Stimulated activated memory B cell treated with anti-CD40 and anti-IgM and Interleukin-4, amounts not matched to agents 10 μg/mL and 1 μg/mL and 100 μg/mL, for 72 hours (primary cell): ENCODE data around the gene MAPK8IP2.
"Not testable (repeated sequence)": the region's sequence is repeated elsewhere in the genome, so short reads cannot be mapped to it uniquely, and the experiment has no call there.

Experiments
- ATAC-seq: fragments of 150-1000 bp; cut with Tn5 transposase; 2 replicates; pipeline ENCODE4 v1.10.0; 2021
- H3K27ac Mint-ChIP-seq: one replicate; pipeline ENCODE4 v1.8.0; 2022; ENCODE audit warnings: mild to moderate bottlenecking, mixed read lengths
- H3K27me3 Mint-ChIP-seq: one replicate; pipeline ENCODE4 v1.8.0; 2022; ENCODE audit warnings: mixed read lengths
- H3K36me3 Mint-ChIP-seq: one replicate; pipeline ENCODE4 v1.8.0; 2022; ENCODE audit warnings: mixed read lengths
- H3K4me1 Mint-ChIP-seq: one replicate; pipeline ENCODE4 v1.8.0; 2022; ENCODE audit warnings: mixed read lengths
- H3K4me3 Mint-ChIP-seq: one replicate; pipeline ENCODE4 v1.8.0; 2022; ENCODE audit warnings: mild to moderate bottlenecking, moderate library complexity, mixed read lengths
- H3K9me3 Mint-ChIP-seq: one replicate; pipeline ENCODE4 v1.8.0; 2022; ENCODE audit warnings: mixed read lengths

MAPK8IP2 gene

DNA sequence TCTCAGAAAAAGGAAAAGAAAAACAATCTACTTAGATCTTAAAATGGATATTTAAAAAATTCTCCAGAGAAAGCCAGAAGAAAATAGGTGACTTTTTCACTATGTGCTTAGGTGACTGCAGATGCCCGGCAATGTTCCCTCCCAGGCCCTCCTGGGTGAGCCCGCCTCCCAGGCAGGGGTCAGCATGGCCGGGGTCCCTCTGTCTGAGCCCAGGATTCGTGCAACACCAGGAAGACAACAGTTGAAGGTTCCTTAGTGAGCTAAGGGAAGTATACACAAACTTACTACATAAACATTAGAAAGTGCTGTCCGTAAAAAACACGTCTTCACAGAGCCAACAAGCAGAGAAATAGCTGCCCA is 11.6 kb downstream of the MAPK8IP2 start:
- Mint-ChIP-seq H3K9me3 (no peaks in the 10 kb centered on the region), H3K4me1 (peaks cover 10% of the 10 kb centered on the region), H3K4me3 (no peak overlapping the region), H3K27me3 (peaks cover 64% of the 10 kb centered on the region), H3K36me3 (no peaks in the 10 kb centered on the region), H3K27ac (no peak overlapping the region)
- ATAC-seq, result no peak

DNA sequence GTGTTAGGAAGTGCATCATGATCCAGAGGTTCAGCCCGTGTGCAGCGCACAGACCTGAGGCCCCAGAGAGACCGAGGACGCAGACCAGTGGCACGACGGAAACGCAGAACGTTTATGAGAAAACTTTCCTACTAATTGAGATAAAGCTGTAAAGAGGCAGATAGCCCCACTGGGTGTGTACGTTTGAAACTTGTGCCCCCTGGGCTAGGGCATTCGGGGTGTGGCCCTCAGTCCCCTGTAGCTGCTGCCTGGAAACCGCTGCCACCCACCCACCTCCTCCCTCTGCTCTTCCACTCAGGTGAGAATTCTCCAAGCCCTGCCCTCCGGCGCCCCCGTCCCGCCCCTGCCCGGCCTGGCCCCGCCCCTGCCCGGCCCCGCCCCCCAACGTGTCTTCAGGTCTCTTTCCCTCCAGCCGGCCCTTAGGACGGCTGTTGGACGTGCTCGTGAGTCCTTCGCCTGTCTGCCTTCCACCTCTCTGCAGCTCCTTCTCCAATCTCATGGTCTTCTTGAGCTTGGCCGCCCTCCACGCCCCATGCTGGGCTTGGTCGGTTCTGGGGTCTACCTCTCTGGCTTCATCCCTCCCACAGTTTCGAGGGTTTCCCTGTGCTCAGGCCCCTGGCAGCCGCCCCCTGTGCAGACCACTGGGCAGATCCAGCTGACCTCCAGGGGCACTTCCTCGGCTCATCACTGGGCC is 12.1 kb downstream of the MAPK8IP2 start:
- Mint-ChIP-seq H3K27me3 (peaks cover 58% of the 10 kb centered on the region), H3K4me3 (no peak overlapping the region)
- ATAC-seq, result peak; percentile 42

GRCh38 chr22:50613291-50613981 is 12.8 kb downstream of the MAPK8IP2 start:
- Mint-ChIP-seq H3K27me3 (peaks cover 53% of the 10 kb centered on the region), H3K9me3 (no peaks in the 10 kb centered on the region), H3K27ac (no peak overlapping the region), H3K36me3 (no peaks in the 10 kb centered on the region), H3K4me3 (no peak overlapping the region), H3K4me1 (peaks cover 10% of the 10 kb centered on the region)
- no peak for ATAC-seq

More for the DNA sequence above, 12.1 kb downstream of the MAPK8IP2 start:
- H3K27ac Mint-ChIP-seq, result no peak overlapping the region
- no peaks in the 10 kb centered on the region for H3K36me3 Mint-ChIP-seq
- peaks cover 10% of the 10 kb centered on the region for H3K4me1 Mint-ChIP-seq
- H3K9me3 Mint-ChIP-seq, result no peaks in the 10 kb centered on the region

- not testable (repeated sequence) for H3K27ac Mint-ChIP-seq, ATAC-seq
Observed at GRCh38 chr22:50614296-50614695, 13.7 kb downstream of the MAPK8IP2 start.

GRCh38 chr22:50620593-50621355 is 20.2 kb downstream of the MAPK8IP2 start:
- Mint-ChIP-seq H3K36me3 (no peaks in the 10 kb centered on the region), H3K4me3 (peak overlapping the region; percentile 89), H3K27ac (peak overlapping the region; percentile 94), H3K4me1 (peaks cover 37% of the 10 kb centered on the region), H3K27me3 (no peaks in the 10 kb centered on the region), H3K9me3 (no peaks in the 10 kb centered on the region)
- peak; percentile 84 for ATAC-seq

More at GRCh38 chr22:50614296-50614695, 13.7 kb downstream of the MAPK8IP2 start:
- Mint-ChIP-seq H3K4me1 (peaks cover 10% of the 10 kb centered on the region), H3K27me3 (peaks cover 45% of the 10 kb centered on the region)
- H3K36me3 Mint-ChIP-seq, H3K4me3 Mint-ChIP-seq, H3K9me3 Mint-ChIP-seq: not testable (repeated sequence)

DNA sequence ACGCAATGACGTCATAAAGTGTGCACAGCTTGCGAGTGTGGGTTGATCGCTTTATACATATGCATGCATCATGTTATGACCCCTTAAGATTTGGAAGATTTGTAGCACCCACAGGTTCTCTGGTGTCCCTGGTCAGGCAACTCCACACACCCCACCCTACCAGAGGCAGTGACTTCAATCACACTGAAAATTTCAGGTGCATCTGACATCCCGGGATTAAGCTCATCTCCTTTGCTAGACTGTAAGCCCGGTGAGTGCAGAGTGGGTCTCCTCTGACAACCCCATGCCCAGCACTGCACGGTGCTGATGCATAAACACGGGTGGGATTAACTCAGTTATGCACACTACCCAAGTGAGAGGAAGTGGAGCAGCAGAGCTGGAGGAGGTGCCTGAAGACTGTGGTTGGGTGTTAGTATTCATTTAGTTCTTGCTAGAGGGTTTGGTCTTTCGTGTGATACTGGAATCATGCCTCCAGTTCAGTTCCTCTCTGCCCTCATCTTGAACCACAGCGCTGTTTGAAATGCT is 20.8 kb downstream of the MAPK8IP2 start:
- Mint-ChIP-seq H3K27ac (peak overlapping the region; percentile 94), H3K4me3 (peak overlapping the region; percentile 89), H3K9me3 (no peaks in the 10 kb centered on the region), H3K36me3 (no peaks in the 10 kb centered on the region), H3K4me1 (peaks cover 39% of the 10 kb centered on the region), H3K27me3 (no peaks in the 10 kb centered on the region)
- ATAC-seq, result peak; percentile 88

- Mint-ChIP-seq H3K27me3 (no peaks in the 10 kb centered on the region), H3K36me3 (no peaks in the 10 kb centered on the region), H3K27ac (peak overlapping the region; percentile 94), H3K4me1 (peaks cover 45% of the 10 kb centered on the region), H3K4me3 (peak overlapping the region; percentile 89), H3K9me3 (no peaks in the 10 kb centered on the region)
- no peak for ATAC-seq
Observed at GRCh38 chr22:50621948-50622722, 21.5 kb downstream of the MAPK8IP2 start.

DNA sequence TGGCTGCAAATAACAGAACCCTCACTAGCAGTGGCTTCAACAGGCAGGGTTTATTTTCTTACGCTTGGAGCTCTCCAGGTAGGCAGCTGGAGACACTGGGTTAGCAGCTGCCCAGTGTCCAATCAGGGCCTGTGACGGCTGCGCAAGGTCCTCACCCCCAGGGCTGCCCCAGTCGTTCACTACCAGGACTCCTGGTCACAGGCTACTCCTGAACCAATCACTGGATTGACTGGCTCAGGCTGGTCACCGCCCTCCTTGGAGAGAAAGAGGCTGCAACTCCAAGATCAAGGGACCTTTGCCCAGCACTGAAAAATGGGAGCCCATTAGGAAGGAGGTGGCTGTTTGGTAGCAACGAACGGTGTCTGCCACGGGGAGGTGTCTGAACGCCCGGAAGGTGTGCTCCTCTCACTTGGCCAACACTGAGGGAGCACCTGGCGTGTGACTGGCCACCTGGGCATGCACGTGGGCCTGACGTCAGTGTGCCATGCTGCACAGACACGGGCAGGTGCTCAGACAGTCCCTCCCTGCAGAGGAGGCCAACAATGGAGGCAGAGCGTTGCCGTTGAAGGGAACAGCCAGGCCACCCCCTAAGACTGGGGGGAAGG is 22.2 kb downstream of the MAPK8IP2 start:
- no peak for ATAC-seq
- Mint-ChIP-seq H3K4me1 (peaks cover 50% of the 10 kb centered on the region), H3K4me3 (no peak overlapping the region), H3K9me3 (no peaks in the 10 kb centered on the region), H3K27ac (peak overlapping the region; percentile 94), H3K36me3 (no peaks in the 10 kb centered on the region), H3K27me3 (no peaks in the 10 kb centered on the region)

GRCh38 chr22:50624347-50625130 is 23.9 kb downstream of the MAPK8IP2 start:
- H3K4me1 Mint-ChIP-seq, result peaks cover 58% of the 10 kb centered on the region
- H3K36me3 Mint-ChIP-seq, result no peaks in the 10 kb centered on the region
- no peak overlapping the region for H3K27ac Mint-ChIP-seq
- no peaks in the 10 kb centered on the region for H3K27me3 Mint-ChIP-seq
- no peaks in the 10 kb centered on the region for H3K9me3 Mint-ChIP-seq
- no peak for ATAC-seq
- H3K4me3 Mint-ChIP-seq, result no peak overlapping the region

- peaks cover 52% of the 10 kb centered on the region for H3K4me1 Mint-ChIP-seq
- H3K27me3 Mint-ChIP-seq, result no peaks in the 10 kb centered on the region
Observed at GRCh38 chr22:50625131-50625567, 24.6 kb downstream of the MAPK8IP2 start.

DNA sequence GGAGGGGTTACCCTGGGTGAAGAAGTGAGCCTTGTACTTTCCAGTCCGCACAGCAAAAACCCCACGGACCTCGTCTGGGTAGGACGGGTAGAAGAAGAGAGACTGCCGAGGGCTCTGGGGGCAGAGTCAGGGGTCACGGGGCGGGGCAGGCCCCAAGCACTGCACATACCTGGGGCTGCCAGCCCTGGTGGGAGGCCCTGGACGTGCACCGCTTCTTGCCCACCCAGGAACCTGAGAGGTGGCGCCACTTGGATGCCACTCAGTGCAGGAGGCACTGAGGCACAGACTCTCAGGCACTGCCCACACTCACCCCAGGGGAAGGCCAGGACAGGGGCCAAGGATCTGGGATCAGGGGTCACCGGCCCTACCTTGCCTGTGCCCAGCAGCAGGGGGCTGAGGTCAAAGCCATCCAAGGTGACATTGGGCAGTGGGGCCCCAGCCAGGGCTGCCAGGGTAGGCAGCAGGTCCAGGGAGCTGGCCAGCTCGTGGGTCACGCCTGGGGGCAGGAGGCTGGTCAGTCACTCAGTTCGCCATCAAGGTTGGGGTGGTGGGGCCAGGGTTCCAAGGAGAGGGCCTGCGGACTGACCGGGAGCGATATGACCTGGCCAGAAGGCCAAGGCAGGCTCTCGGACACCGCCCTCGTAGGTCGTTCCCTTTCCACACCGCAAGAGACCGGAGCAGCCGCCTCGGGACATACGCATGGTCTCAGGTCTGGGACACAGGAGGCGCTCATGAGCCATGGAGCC is 25.1 kb downstream of the MAPK8IP2 start:
- Mint-ChIP-seq H3K4me1 (peaks cover 46% of the 10 kb centered on the region), H3K27me3 (no peaks in the 10 kb centered on the region), H3K27ac (no peak overlapping the region), H3K4me3 (no peak overlapping the region), H3K9me3 (no peaks in the 10 kb centered on the region), H3K36me3 (no peaks in the 10 kb centered on the region)
- no peak for ATAC-seq

More at GRCh38 chr22:50625131-50625567, 24.6 kb downstream of the MAPK8IP2 start:
- H3K4me3 Mint-ChIP-seq, result no peak overlapping the region
- no peaks in the 10 kb centered on the region for H3K9me3 Mint-ChIP-seq
- no peak overlapping the region for H3K27ac Mint-ChIP-seq
- H3K36me3 Mint-ChIP-seq, result no peaks in the 10 kb centered on the region
- ATAC-seq, result no peak

GRCh38 chr22:50626314-50626849 is 25.8 kb downstream of the MAPK8IP2 start:
- H3K27ac Mint-ChIP-seq, result peak overlapping the region; percentile 64

More at GRCh38 chr22:50626314-50626849, 25.8 kb downstream of the MAPK8IP2 start:
- Mint-ChIP-seq H3K27me3 (no peaks in the 10 kb centered on the region), H3K9me3 (no peaks in the 10 kb centered on the region), H3K36me3 (no peaks in the 10 kb centered on the region), H3K4me3 (peak overlapping the region; percentile 67), H3K4me1 (peaks cover 40% of the 10 kb centered on the region)
- no peak for ATAC-seq
